ENCODE measurements around the gene MS4A18.

- no peak for TF ChIP-seq CTCF (IDR thresholded peaks at IDR 0.05; ENCODE audit: low read length)
- TF ChIP-seq EZH2 (IDR thresholded peaks at IDR 0.05; ENCODE audit: borderline replicate concordance, low read length): no peak
These were observed 60.6 kb downstream of the MS4A18 start, which contains the start of gene MS4A10 for GRCh38 chr11:60785136-60785535.

All from OCI-LY1 (cell line).